GM19455 (cell line): ENCODE results near the gene ZBP1.

Experiments used
- ATAC-seq: cut with Tn5 transposase; IDR thresholded peaks from one replicate; pipeline ENCODE4 v1.9.1; 2021; ENCODE audit not compliant: unreplicated experiment

Gene ZBP1

DNA sequence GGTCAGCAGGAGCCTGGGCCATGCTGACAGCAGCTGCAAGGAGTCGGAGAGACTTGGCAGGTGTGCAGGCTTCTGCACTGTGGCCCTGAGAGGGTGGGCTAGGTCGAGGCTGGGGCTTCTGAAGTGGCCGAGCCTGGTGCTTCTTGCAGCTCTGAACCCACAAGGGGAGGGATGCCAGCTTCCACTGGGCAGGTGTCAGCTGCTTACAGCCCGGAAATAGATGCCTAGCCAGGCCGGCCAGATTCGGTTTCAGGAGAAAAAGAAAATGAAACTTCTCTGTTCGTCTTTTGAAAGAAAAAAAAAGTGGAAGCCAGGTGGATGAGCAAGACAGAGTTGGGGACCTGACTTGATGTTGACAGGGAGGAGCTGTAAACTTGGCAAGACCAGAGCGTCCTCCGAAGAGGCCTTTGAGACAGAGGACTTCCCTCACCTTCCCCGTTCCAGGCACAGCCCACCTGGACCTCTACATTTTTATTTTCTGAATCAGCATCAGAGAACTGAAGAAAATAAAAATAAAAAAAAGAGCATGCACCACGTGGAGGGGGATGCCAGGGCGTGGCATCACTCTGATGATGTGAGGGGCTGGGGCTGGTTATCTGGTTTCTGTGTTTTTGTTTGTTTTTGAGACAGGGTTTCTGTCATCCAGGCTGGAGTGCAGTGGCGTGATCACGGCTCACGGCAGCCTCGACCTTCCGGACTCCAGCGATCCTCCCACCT is at the start of gene ZBP1:
ZBP1 (minus strand) TSS at position 153 of the 717 bp plus-strand sequence; CDS start at position 22, 131 bp downstream.
- ATAC-seq = peak; percentile 49

DNA sequence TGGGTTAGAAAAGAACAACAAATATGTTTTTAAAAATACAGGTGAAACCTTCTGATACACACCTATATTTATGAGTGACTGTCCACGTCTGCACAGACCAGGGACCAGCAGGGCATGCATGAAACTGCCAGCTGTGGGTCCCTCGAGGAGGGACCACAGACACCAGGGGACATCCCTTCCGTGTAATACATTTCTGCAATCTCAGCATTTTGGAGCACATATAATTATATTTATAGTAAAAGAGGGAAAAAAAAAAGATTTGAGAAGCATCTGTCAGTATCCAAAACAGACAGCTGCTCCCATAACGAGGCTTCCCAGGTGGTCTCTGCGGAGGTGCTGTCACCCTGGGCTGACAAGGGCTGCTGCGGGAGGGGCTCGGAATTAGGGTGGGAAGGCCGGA is 49.4 kb upstream of the ZBP1 start:
- ATAC-seq = no peak

GRCh38 chr20:57667924-57668782 is 47.9 kb upstream of the ZBP1 start:
- no peak for ATAC-seq

DNA sequence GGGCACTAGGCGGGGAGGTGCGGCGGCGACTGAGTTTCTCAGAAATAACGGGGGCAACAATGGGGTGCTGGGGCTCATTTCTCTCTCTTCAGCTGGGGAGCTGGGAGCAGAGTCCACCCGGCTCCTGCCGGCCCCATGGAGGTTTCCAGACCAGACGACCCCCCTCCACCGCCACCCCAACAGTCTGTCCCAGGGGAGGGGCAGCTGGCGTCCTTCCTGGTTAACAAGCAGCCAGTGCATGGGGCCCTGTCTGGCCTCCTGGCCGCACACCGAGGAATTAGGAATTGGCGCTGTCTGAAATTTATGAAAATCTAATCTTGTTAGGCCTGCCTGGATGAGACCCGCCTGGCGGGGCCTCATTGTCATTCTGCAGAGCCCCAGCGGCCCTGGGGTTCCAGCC is 47.2 kb upstream of the ZBP1 start:
- ATAC-seq = no peak

DNA sequence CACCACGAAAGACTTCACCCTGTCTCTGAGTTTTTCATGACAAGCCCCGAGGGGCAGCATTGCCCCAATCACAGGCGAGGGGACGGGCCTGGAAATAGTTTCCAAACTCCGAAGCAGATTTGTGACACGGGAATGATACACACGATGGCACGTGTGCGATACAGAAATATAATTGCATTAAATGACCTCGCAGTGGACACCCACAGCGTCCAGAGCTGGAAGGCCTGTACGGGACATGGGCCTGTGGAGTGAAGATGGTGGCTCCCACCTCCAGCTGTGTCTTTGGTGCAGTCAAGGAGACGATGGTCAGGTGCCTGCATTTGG is 46.6 kb upstream of the ZBP1 start:
- ATAC-seq = no peak

GRCh38 chr20:57666106-57666833 is 46.0 kb upstream of the ZBP1 start:
- no peak for ATAC-seq

DNA sequence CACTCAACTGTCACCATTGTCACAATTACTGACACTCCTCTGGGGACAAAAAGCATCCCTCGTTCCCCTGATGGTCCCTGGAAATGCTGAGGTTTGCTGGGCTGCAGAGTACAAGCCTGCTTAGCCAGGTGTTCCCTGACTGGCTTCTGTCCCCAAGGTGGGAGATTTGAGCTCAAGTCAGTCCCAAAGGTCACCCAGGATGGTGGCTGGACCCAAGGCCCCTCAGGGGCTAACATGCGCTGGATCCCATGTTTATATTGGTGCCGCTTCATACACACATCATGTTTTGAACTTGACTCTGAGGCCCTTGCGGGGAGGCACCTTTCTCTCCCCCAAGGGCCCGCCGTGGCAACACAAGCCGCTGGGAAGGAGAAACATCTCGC is 45.4 kb upstream of the ZBP1 start:
- no peak for ATAC-seq

GRCh38 chr20:57664924-57665588 is 44.8 kb upstream of the ZBP1 start:
- no peak for ATAC-seq

DNA sequence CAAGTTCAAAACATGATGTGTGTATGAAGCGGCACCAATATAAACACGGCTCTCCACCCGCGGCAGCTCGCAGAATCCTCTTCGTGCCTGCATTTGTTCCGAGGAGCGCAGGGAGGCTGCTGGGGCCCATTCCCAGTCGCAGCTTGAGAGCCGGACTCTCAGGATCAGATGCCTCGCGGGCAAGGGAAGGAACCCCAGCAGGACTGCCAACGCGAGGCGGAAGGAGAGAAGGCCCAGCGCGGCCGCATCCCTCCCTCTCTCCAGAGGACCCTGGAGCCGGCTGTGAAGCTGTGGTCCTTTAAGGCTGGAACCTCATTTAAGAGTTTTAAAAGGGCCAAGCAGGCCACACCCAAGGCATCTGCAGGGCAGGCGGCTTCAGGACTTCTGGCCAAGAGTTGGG is 44.2 kb upstream of the ZBP1 start:
- no peak for ATAC-seq

GRCh38 chr20:57663681-57664451 is 43.6 kb upstream of the ZBP1 start:
- no peak for ATAC-seq

DNA sequence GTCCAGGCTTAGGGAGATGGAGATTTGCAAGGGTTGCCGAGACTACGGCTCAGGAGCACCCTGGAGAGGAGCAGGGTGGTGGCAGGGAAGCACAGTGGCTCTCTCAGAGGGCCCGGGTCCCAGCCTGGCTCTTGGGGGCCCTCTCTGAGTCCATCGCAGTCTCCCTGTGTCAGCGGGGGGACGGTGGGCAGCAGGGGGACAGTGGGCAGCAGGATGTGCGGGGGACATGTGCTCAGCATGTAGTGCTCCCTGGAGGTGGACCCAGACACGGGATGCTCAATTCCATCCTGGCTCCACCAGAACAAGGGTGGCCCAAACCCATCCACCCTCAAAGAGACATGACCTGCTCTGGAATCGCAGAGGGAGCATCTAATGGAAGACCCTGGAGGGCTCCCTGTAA is 43.0 kb upstream of the ZBP1 start:
- no peak for ATAC-seq

DNA sequence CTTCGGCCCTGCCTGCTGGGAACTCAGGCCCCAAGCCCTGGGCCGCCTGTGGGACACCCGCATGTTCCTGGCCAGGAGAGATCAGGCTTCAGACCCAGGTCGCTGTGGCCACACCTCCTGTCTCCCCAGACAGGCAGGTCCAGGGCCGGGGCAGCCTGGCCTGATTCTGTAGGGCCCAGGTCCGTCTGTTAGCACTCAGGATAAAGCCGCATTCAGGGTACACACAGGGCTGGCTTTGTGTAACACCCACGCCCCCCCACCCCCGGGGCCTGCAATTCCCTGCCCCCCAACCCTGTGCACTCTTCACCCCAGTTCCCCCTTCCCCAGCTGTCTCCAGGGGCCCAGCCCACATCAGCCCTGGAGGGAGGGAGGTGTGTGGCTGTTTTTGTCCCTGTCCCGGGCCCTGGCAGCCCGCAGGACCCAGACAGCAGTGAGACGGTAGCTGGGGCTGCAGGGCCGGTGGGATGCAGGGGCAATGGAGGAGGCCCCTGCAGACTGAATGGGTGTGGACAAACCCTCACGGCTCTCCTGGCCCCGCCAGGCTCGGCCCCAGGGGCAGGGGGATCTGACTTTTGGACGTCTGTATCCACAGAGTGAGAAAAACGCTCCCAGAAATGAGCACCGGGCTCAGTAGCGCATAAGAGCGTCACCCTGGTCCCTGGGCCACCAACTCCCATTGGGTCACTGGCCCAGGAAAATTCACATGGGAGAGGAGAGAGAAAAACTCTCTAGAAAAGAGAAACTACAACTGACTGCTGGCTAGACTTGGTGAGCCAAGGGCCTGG is 42.4 kb upstream of the ZBP1 start:
- no peak for ATAC-seq

DNA sequence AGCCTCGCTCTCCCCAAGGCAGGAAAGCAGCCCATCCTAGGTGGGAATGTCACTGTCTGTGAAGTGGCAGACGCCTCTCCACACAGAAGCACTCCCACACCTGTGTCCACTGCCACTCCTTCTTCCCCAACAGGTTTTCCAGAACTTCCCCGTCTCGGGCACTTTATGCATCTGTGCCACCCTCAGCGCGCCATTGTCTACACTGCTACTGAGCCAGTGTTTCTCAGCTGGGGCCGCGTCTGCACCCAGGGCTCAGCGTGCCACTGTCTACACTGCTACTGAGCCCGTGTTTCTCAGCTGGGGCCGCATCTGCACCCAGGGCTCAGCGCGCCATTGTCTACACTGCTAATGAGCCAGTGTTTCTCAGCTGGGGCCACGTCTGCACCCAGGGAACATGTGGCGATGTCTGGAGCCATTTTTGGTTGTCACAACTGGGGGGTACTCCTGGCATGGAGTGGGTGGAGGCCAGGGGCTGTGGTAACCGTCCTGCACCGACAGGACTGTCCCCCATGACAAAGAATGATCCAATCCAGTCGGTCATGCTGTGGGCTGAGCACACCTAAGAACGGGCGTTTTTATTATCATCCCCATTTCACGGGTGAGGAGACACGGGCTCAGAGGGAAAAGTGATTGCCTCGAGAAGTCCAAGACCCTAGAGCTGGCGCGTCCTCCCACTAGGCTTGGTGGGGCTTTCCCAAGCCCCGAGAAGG is 41.7 kb upstream of the ZBP1 start:
- ATAC-seq = no peak

GRCh38 chr20:57660922-57661745 is 40.9 kb upstream of the ZBP1 start:
- no peak for ATAC-seq

- ATAC-seq = no peak
Observed at GRCh38 chr20:57660181-57660921, 40.1 kb upstream of the ZBP1 start.

DNA sequence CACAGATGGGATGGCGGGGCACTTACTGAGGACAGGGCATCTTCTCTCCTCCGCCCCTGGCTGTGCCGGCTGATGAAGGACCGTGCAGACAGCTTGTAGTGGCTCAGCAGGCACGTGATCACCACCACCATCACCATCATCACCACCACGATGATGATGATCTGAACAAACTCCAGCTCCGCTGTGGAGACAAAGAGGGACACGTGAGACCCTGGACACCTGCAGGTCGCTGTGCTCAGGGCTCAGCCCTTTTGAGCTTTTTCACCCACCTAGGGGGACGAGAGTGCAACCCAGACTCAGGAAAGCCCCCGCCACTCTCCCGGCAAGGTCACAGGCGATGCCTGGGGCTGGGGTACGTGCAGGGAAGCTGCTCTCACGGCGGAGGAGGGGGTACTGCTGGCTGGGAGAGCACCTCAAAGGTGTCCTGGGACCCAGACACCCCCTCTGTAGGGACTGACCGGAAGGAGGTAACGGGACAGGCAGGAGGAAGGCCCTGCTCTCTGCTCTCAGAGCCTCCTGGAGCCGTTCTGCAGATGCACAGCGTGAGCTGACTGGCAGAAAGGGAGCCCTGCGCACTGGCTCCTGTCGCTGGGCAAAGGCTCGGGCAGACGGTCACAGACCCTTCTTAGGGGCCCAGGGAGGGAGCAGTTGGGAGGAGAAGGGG is 39.4 kb upstream of the ZBP1 start:
- no peak for ATAC-seq
